Ovary (tissue), 3 donors: ENCODE measurements around the gene OR4F15.

Source experiments
- CTCF ChIP-seq, 3 donors: fragments of 450-650 bp in 2 of 3; fragments of 200-600 bp in 1 of 3; IDR thresholded peaks; one replicate each; pipeline versions ENCODE4 v1.5.1 to v1.8.0; 2016 to 2022; ENCODE audit warnings: antibody characterized with exemption in 3 of 3, mild to moderate bottlenecking in 1 of 3
- POLR2A ChIP-seq: fragments of 450-650 bp; IDR thresholded peaks from one replicate; pipeline ENCODE4 v1.6.1; 2017; ENCODE audit warnings: antibody characterized with exemption, mild to moderate bottlenecking, moderate library complexity
- donor health status: DM: no; HTN: no; CAD: no.

- TF ChIP-seq CTCF (IDR thresholded peaks at IDR 0.05) (no peak), POLR2A (no peak)
Measured at GRCh38 chr15:101772921-101773320, 39.1 kb upstream of the OR4F15 start.
